GM12892 (cell line): ENCODE measurements around the gene FAM9C.

Source experiments
- POLR2A ChIP-seq: IDR thresholded peaks from 2 replicates; pipeline ENCODE4 v1.6.1; 2011; ENCODE audit warnings: low read depth, low read length, control low read depth
- POLR2AphosphoS5 ChIP-seq: IDR thresholded peaks from 2 replicates; pipeline ENCODE4 v1.6.1; 2011; ENCODE audit warnings: low read depth, low read length, control low read depth

- no peak for TF ChIP-seq POLR2A
- no peak for TF ChIP-seq POLR2AphosphoS5
These were observed 32.7 kb upstream of the FAM9C start for GRCh38 chrX:13077168-13077567.
